ENCODE data around the gene WDFY3.

GRCh38 chr4:84661191-84661939 is 305.1 kb downstream of the WDFY3 start:
- TF ChIP-seq CTCF (IDR thresholded peaks at IDR 0.05) (no peak), POLR2AphosphoS5 (IDR thresholded peaks at IDR 0.05) (no peak), EP300 (IDR thresholded peaks at IDR 0.05) (no peak)

All from stomach (tissue), 4 donors.